Measurements from ENCODE around the gene PCDHB11.
"Not testable (repeated sequence)": the region's sequence is repeated elsewhere in the genome, so short reads cannot be mapped to it uniquely, and the experiment has no call there.

PCDHB11 gene

GRCh38 chr5:141215504-141215903, 16.1 kb downstream of the PCDHB11 start:
- CTCF ChIA-PET; DNase-seq (ENCODE audit: extremely low spot score); POLR2A ChIA-PET: not testable (repeated sequence)

GRCh38 chr5:141216035-141216434, 16.6 kb downstream of the PCDHB11 start:
- POLR2A ChIA-PET, CTCF ChIA-PET: not testable (repeated sequence)

GRCh38 chr5:141223112-141223783, 23.8 kb downstream of the PCDHB11 start, which contains the start of gene PCDHB14:
PCDHB14 (plus strand) TSS chr5:141223343; CDS start chr5:141223506, 163 bp downstream.
- POLR2A ChIA-PET = no interaction called here
- no peak for DNase-seq (ENCODE audit: extremely low spot score)

More at GRCh38 chr5:141216035-141216434, 16.6 kb downstream of the PCDHB11 start:
- not testable (repeated sequence) for DNase-seq (ENCODE audit: extremely low spot score)

GRCh38 chr5:141224844-141225243, 25.4 kb downstream of the PCDHB11 start:
- POLR2A ChIA-PET; CTCF ChIA-PET; DNase-seq (ENCODE audit: extremely low spot score): not testable (repeated sequence)

More at GRCh38 chr5:141223112-141223783, 23.8 kb downstream of the PCDHB11 start, which contains the start of gene PCDHB14:
- TF ChIP-seq, protein P1, sequence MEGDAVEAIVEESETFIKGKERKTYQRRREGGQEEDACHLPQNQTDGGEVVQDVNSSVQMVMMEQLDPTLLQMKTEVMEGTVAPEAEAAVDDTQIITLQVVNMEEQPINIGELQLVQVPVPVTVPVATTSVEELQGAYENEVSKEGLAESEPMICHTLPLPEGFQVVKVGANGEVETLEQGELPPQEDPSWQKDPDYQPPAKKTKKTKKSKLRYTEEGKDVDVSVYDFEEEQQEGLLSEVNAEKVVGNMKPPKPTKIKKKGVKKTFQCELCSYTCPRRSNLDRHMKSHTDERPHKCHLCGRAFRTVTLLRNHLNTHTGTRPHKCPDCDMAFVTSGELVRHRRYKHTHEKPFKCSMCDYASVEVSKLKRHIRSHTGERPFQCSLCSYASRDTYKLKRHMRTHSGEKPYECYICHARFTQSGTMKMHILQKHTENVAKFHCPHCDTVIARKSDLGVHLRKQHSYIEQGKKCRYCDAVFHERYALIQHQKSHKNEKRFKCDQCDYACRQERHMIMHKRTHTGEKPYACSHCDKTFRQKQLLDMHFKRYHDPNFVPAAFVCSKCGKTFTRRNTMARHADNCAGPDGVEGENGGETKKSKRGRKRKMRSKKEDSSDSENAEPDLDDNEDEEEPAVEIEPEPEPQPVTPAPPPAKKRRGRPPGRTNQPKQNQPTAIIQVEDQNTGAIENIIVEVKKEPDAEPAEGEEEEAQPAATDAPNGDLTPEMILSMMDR (IDR thresholded peaks at IDR 0.05; ENCODE audit: control extremely low read depth, extremely low read depth, low read depth, missing control alignments) = no peak
- CTCF ChIA-PET = interaction anchor here (0.9 to 1.6 kb wide), 6 partner anchors 23 to 341 kb away, joined by 3 to 8 read pairs (median 3); partner anchors contain the start of genes PCDHB11, PCDHGA10 and PCDHGB1

- CTCF ChIA-PET = interaction anchor here (1.5 kb wide), 1 partner anchor 95 kb away, joined by 3 read pairs; no protein-coding TSS in a partner anchor
- POLR2A ChIA-PET; DNase-seq (ENCODE audit: extremely low spot score): not testable (repeated sequence)
These were observed 26.0 kb downstream of the PCDHB11 start for GRCh38 chr5:141225421-141225820.

GRCh38 chr5:141234109-141234667, 34.8 kb downstream of the PCDHB11 start:
- no peak for DNase-seq (ENCODE audit: extremely low spot score)
- ChIA-PET CTCF (interaction anchor here (1.1 kb wide), 1 partner anchor 20 kb away, joined by 3 read pairs; no protein-coding TSS in a partner anchor), POLR2A (no interaction called here)
- TF ChIP-seq, protein P1 (IDR thresholded peaks at IDR 0.05; ENCODE audit: control extremely low read depth, extremely low read depth, low read depth, missing control alignments) = no peak

DNA sequence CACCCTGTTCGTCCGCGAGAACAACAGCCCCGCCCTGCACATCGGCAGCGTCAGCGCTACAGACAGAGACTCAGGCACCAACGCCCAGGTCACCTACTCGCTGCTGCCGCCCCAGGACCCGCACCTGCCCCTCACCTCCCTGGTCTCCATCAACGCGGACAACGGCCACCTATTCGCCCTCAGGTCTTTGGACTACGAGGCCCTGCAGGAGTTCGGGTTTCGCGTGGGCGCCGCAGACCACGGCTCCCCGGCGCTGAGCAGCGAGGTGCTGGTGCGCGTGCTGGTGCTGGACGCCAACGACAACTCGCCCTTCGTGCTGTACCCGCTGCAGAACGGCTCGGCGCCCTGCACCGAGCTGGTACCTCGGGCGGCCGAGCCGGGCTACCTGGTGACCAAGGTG, 36.5 kb downstream of the PCDHB11 start:
- DNase-seq (ENCODE audit: extremely low spot score); CTCF ChIA-PET; POLR2A ChIA-PET: not testable (repeated sequence)

GRCh38 chr5:141236516-141237313, 37.3 kb downstream of the PCDHB11 start:
- CTCF ChIA-PET = no interaction called here
- TF ChIP-seq, protein P1 (IDR thresholded peaks at IDR 0.05; ENCODE audit: control extremely low read depth, extremely low read depth, low read depth, missing control alignments) = no peak
- no peak for DNase-seq (ENCODE audit: extremely low spot score)
- POLR2A ChIA-PET = no interaction called here

DNA sequence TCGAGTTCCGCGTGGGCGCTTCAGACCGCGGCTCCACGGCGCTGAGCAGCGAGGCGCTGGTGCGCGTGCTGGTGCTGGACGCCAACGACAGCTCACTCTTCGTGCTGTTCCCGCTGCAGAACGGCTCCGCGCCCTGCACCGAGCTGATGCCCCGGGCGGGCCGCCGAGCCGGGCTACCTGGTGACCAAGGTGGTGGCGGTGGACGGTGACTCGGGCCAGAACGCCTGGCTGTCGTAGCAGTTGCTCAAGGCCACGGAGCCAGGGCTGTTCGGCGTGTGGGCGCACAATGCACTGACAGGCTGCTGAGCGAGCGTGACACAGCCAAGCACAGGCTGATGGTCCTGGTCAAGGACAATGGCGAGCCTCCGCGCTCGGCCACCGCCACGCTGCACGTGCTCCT, 42.1 kb downstream of the PCDHB11 start:
- ChIA-PET CTCF (no interaction called here), POLR2A (no interaction called here)
- DNase-seq (ENCODE audit: extremely low spot score) = no peak
- TF ChIP-seq, protein P1 (IDR thresholded peaks at IDR 0.05; ENCODE audit: control extremely low read depth, extremely low read depth, low read depth, missing control alignments) = no peak

All from GM10248 (cell line).